Esophagus squamous epithelium (tissue), 4 donors: ENCODE measurements around the gene APOLD1.

Source experiments
- CTCF ChIP-seq, 6 experiments: fragments of 450-650 bp in 4 of 6; fragments of 200-600 bp in 2 of 6; sonication (generic) in 2 of 6; IDR thresholded peaks; one replicate each; pipeline ENCODE4 v1.5.1; 2016 to 2019; ENCODE audit warnings: antibody characterized with exemption in 6 of 6, mild to moderate bottlenecking in 4 of 6, moderate library complexity in 4 of 6
- POLR2A ChIP-seq, 4 donors: fragments of 450-650 bp; IDR thresholded peaks; one replicate each; pipeline ENCODE4 v1.6.1; 2017; ENCODE audit warnings: antibody characterized with exemption in 4 of 4, mild to moderate bottlenecking in 4 of 4, moderate library complexity in 3 of 4

GRCh38 chr12:12812174-12812573 lies 26.7 kb downstream of the APOLD1 start:
- TF ChIP-seq POLR2A (IDR thresholded peaks at IDR 0.05) (no peak), CTCF (IDR thresholded peaks at IDR 0.05) (no peak)
